Measurements from ENCODE around the gene USP32.

Gene USP32

DNA sequence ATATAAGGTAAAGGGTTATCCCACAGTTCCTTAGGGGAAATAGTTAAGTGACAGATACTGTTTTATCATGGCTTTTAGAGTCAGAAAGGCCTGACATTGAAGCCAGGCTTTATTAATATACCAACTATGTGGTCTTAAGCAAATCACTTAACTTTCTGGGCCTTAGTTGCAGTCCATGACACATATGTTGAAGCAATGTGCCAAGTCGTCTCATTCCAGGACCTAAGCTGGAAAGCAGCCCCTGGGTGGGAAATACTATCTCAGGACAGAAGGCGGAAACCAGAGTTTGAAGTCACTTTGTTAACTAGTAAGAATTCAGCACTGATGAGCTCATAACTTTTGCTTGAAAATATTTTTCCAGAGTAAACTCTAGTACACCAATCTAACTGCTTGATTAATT, 80.0 kb downstream of the USP32 start:
- DNase-seq (ENCODE audit: insufficient read length, low spot score) (no peak), FAIRE-seq (no peak)
- TF ChIP-seq, protein P1, sequence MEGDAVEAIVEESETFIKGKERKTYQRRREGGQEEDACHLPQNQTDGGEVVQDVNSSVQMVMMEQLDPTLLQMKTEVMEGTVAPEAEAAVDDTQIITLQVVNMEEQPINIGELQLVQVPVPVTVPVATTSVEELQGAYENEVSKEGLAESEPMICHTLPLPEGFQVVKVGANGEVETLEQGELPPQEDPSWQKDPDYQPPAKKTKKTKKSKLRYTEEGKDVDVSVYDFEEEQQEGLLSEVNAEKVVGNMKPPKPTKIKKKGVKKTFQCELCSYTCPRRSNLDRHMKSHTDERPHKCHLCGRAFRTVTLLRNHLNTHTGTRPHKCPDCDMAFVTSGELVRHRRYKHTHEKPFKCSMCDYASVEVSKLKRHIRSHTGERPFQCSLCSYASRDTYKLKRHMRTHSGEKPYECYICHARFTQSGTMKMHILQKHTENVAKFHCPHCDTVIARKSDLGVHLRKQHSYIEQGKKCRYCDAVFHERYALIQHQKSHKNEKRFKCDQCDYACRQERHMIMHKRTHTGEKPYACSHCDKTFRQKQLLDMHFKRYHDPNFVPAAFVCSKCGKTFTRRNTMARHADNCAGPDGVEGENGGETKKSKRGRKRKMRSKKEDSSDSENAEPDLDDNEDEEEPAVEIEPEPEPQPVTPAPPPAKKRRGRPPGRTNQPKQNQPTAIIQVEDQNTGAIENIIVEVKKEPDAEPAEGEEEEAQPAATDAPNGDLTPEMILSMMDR (IDR thresholded peaks at IDR 0.05; ENCODE audit: insufficient read depth, missing control alignments), result no peak

DNA sequence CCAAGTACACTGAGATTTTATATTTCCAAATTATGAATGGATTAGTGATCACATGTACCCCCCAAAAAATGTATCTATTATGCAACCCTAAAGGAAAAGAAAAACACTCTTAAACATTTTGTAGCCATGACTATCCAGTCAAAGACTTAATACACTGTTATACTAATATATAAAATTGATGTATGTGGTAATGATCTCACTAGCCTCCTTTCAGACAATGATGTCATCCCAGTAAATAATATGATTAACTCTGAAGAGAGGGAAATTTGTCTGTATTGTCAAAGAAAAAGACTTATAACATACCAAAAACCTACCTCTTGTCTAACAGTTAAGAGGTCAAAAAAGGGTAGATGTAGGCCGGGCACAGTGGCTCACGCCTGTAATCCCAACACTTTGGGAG, 80.7 kb downstream of the USP32 start:
- TF ChIP-seq, protein P1 (IDR thresholded peaks at IDR 0.05; ENCODE audit: insufficient read depth, missing control alignments), result no peak
- FAIRE-seq (no peak), DNase-seq (ENCODE audit: insufficient read length, low spot score) (no peak)

DNA sequence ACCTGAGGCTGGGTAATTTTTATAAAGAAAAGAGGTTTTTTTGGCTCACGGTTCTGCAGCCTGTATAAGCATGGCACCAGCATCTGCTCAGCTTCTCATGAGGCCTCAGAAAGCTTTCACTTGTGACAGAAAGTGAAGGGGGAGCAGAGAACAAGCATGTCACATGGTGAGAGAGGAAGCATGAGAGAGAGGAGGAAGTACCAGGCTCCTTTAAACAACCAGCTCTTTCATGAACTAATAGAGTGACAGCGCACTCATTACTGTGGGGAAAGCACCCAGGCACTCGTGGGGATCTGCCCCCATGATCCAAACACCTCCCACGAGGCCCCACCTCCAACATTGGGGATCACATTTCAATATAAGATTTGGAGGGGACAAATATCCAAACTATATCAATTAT, 86.8 kb downstream of the USP32 start:
- no peak for DNase-seq (ENCODE audit: insufficient read length, low spot score)
- TF ChIP-seq, protein P1 (IDR thresholded peaks at IDR 0.05; ENCODE audit: insufficient read depth, missing control alignments), result no peak
- no peak for FAIRE-seq

DNA sequence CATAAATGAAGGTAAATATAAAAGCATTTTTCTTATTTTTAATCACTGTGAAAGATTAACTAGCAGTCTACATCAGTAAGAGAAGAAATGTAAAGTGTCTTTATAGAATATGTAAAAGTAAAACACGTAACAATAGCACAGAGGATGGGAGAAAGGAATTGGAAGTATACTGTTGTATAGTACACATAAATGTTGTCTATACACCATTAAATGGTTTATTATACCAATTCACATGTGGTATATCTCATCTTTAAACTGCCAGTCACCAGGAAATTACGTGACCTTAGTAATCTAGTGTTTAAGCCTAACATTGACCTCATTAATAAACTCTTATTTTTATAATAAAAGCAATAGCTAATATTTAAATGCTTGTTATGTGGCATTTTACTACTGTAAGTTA, 87.4 kb downstream of the USP32 start:
- TF ChIP-seq, protein P1 (IDR thresholded peaks at IDR 0.05; ENCODE audit: insufficient read depth, missing control alignments), result no peak

DNA sequence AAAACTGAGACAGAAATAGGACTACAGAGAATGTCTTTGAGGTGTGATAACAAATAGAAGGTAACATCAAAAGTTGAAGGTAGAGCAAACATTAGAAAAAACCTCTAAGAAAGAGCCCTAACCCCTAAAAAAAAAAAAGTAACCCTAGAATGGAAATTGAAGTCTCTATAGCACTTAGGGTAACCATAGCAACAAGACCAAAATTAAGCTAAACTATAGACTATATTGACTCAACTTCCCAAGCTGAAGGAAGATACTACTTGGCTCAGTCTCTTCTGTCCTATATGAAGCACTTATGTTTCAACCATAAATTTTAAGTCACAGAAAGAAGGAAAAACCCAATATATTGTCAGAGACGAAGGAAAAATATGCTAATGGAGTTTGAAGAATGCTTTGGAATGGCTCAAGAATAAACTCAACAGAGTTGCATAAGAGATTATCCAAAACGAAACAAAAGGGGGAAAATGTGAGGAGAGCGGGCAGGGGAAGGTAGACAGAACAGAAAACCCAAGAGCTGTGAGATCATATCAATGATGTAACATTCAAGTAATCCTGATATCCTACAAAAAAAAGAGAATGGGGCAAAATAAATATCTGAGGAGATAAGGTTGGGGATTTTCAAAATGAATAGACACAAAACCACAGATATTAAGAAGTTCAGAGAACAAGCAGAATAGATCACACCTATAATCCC, 88.4 kb downstream of the USP32 start:
- FAIRE-seq (peak; percentile 11), DNase-seq (ENCODE audit: insufficient read length, low spot score) (no peak)
- TF ChIP-seq, protein P1 (IDR thresholded peaks at IDR 0.05; ENCODE audit: insufficient read depth, missing control alignments), result no peak

More for the DNA sequence above, 87.4 kb downstream of the USP32 start:
- FAIRE-seq (no peak), DNase-seq (ENCODE audit: insufficient read length, low spot score) (no peak)

DNA sequence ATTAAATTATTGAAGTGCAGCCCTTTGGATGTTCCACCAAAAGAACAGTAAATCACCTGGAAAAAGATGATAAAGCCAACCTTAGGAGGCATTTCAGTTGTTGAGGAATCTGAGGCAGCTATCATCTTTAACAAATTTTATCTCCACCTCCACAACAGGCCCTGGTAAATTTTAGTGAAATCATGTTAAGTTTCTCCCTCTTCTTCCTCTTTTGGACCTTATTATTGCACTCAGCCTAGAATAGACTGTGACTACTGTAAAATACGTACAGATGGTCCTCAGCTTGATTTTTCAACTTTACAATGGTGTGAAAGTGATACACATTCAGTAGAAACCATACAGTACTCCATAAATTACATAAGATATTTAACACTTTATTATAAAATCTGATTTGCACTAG, 90.3 kb downstream of the USP32 start:
- DNase-seq (ENCODE audit: insufficient read length, low spot score) (no peak), FAIRE-seq (no peak)
- TF ChIP-seq, protein P1 (IDR thresholded peaks at IDR 0.05; ENCODE audit: insufficient read depth, missing control alignments), result no peak

DNA sequence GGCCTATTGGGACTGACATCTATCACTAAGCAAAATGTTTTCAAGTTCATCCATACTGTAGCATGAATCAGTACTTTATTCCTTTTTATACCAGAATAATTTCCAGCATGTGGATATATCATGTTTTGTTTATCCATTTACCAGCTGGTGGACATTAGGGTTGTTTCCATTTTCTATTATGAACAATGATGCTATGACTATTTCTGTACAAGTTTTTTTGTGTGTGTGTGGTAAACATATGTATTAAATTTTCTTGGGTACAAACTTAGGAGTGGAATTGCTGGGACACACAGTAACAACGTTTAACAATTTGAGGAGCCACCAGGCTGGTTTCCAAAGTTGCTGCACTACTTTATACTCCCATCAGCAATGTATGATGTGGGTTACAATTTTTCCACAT, 91.0 kb downstream of the USP32 start:
- TF ChIP-seq, protein P1 (IDR thresholded peaks at IDR 0.05; ENCODE audit: insufficient read depth, missing control alignments), result no peak
- DNase-seq (ENCODE audit: insufficient read length, low spot score) (no peak), FAIRE-seq (no peak)
